Measurements from ENCODE around the gene RIOX2. TPM values are rescaled to one million over a fixed set of nuclear protein-coding genes. Genes with fewer than 3 reads are reported as not detected.

The RIOX2 gene
- total RNA-seq, 2 donors from 2014 or later: 12.5 to 13.6 TPM

- 92 to 100% methylated on average over 2 of the region's 3 CpGs for WGBS, 2 experiments (ENCODE audit: insufficient coverage in 1 of 2, insufficient read length in 1 of 2)
- TF ChIP-seq, protein P1, sequence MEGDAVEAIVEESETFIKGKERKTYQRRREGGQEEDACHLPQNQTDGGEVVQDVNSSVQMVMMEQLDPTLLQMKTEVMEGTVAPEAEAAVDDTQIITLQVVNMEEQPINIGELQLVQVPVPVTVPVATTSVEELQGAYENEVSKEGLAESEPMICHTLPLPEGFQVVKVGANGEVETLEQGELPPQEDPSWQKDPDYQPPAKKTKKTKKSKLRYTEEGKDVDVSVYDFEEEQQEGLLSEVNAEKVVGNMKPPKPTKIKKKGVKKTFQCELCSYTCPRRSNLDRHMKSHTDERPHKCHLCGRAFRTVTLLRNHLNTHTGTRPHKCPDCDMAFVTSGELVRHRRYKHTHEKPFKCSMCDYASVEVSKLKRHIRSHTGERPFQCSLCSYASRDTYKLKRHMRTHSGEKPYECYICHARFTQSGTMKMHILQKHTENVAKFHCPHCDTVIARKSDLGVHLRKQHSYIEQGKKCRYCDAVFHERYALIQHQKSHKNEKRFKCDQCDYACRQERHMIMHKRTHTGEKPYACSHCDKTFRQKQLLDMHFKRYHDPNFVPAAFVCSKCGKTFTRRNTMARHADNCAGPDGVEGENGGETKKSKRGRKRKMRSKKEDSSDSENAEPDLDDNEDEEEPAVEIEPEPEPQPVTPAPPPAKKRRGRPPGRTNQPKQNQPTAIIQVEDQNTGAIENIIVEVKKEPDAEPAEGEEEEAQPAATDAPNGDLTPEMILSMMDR (conservative IDR thresholded peaks at IDR 0.05): no peak
Observed at GRCh38 chr3:98004721-98005120, 32.5 kb upstream of the RIOX2 start.

GRCh38 chr3:98003306-98003969, 31.2 kb upstream of the RIOX2 start:
- Histone ChIP-seq H3K27me3 (ENCODE audit: control insufficient read depth, insufficient read depth, low read length, poor library complexity, severe bottlenecking) (no peaks in the 10 kb centered on the region), H3K9me3 (ENCODE audit: control insufficient read depth, low read length) (no peaks in the 10 kb centered on the region), H3K4me1 (ENCODE audit: control insufficient read depth, insufficient read depth, low read length) (no peaks in the 10 kb centered on the region), H3K36me3 (ENCODE audit: control insufficient read depth, insufficient read depth, low read length) (no peaks in the 10 kb centered on the region), H3K27ac (ENCODE audit: low read depth, low read length) (no peak overlapping the region), H3K4me3 (ENCODE audit: low read length) (no peak overlapping the region), H3K9ac (ENCODE audit: extremely low read depth, low read length, poor library complexity, severe bottlenecking) (no peak overlapping the region)
- no peak for DNase-seq
- TF ChIP-seq, protein P1 (conservative IDR thresholded peaks at IDR 0.05): no peak
- Mint-ChIP-seq H3K4me3 (no peak overlapping the region), H3K4me1 (no peaks in the 10 kb centered on the region), H3K27ac (no peak overlapping the region), H3K36me3 (ENCODE audit: low read depth) (no peaks in the 10 kb centered on the region), H3K9me3 (no peaks in the 10 kb centered on the region), H3K27me3 (ENCODE audit: insufficient read depth) (no peaks in the 10 kb centered on the region)
- WGBS, 2 experiments (ENCODE audit: insufficient coverage in 1 of 2, insufficient read length in 1 of 2): 90% methylated on average over 2 of the region's 2 CpGs; no CpG with 5 or more reads in 1 of the 2 experiments

More at GRCh38 chr3:98004721-98005120, 32.5 kb upstream of the RIOX2 start:
- H3K9me3 ChIP-seq (ENCODE audit: control insufficient read depth, low read length): no peaks in the 10 kb centered on the region
- Mint-ChIP-seq H3K4me3 (no peak overlapping the region), H3K27ac (no peak overlapping the region), H3K27me3 (ENCODE audit: insufficient read depth) (no peaks in the 10 kb centered on the region), H3K9me3 (no peaks in the 10 kb centered on the region), H3K36me3 (ENCODE audit: low read depth) (no peaks in the 10 kb centered on the region), H3K4me1 (no peaks in the 10 kb centered on the region)
- DNase-seq: no peak
- H3K4me3 ChIP-seq (ENCODE audit: low read length): no peak overlapping the region
- no peaks in the 10 kb centered on the region for H3K36me3 ChIP-seq (ENCODE audit: control insufficient read depth, insufficient read depth, low read length)
- H3K9ac ChIP-seq (ENCODE audit: extremely low read depth, low read length, poor library complexity, severe bottlenecking): no peak overlapping the region
- no peaks in the 10 kb centered on the region for H3K4me1 ChIP-seq (ENCODE audit: control insufficient read depth, insufficient read depth, low read length)
- H3K27me3 ChIP-seq (ENCODE audit: control insufficient read depth, insufficient read depth, low read length, poor library complexity, severe bottlenecking): no peaks in the 10 kb centered on the region
- no peak overlapping the region for H3K27ac ChIP-seq (ENCODE audit: low read depth, low read length)

- no peak for DNase-seq
- H3K27ac ChIP-seq (ENCODE audit: low read depth, low read length): no peak overlapping the region
- no peaks in the 10 kb centered on the region for H3K9me3 ChIP-seq (ENCODE audit: control insufficient read depth, low read length)
- no peak overlapping the region for H3K9ac ChIP-seq (ENCODE audit: extremely low read depth, low read length, poor library complexity, severe bottlenecking)
- no peaks in the 10 kb centered on the region for H3K27me3 ChIP-seq (ENCODE audit: control insufficient read depth, insufficient read depth, low read length, poor library complexity, severe bottlenecking)
- H3K27ac Mint-ChIP-seq: no peak overlapping the region
- no peaks in the 10 kb centered on the region for H3K4me1 ChIP-seq (ENCODE audit: control insufficient read depth, insufficient read depth, low read length)
- no peak overlapping the region for H3K4me3 Mint-ChIP-seq
- H3K4me3 ChIP-seq (ENCODE audit: low read length): no peak overlapping the region
- no peaks in the 10 kb centered on the region for H3K36me3 ChIP-seq (ENCODE audit: control insufficient read depth, insufficient read depth, low read length)
- no peaks in the 10 kb centered on the region for H3K27me3 Mint-ChIP-seq (ENCODE audit: insufficient read depth)
- H3K4me1 Mint-ChIP-seq: no peaks in the 10 kb centered on the region
- whole genome bisulfite sequencing, 2 experiments (ENCODE audit: insufficient coverage in 1 of 2, insufficient read length in 1 of 2): 86 to 100% methylated on average over 1 of the region's 1 CpG
- TF ChIP-seq, protein P1 (conservative IDR thresholded peaks at IDR 0.05): no peak
- no peaks in the 10 kb centered on the region for H3K36me3 Mint-ChIP-seq (ENCODE audit: low read depth)
- no peaks in the 10 kb centered on the region for H3K9me3 Mint-ChIP-seq
Observed at GRCh38 chr3:98002717-98003116, 30.5 kb upstream of the RIOX2 start.

Measured in endodermal cell (in vitro differentiated cells).